Thyroid gland (tissue), 4 donors: ENCODE data around the gene PAX5.

Experiments used
- POLR2A ChIP-seq, 2 donors: fragments of 450-650 bp; IDR thresholded peaks; one replicate each; pipeline ENCODE4 v1.6.1; 2017; ENCODE audit warnings: antibody characterized with exemption in 2 of 2, mild to moderate bottlenecking in 2 of 2, moderate library complexity in 1 of 2
- TF ChIP-seq, protein P1 (sequence below), 6 experiments: fragments of 200-600 bp in 3 of 6; fragments of 450-650 bp in 3 of 6; sonication (generic) in 3 of 6; IDR thresholded peaks; one replicate each; pipeline ENCODE4 v1.5.1; 2016 to 2019; ENCODE audit warnings: antibody characterized with exemption in 6 of 6, mild to moderate bottlenecking in 2 of 6, inconsistent platforms in 1 of 6, moderate library complexity in 1 of 6

GRCh38 chr9:36847781-36848673 lies 186.0 kb downstream of the PAX5 start:
- TF ChIP-seq, protein P1, sequence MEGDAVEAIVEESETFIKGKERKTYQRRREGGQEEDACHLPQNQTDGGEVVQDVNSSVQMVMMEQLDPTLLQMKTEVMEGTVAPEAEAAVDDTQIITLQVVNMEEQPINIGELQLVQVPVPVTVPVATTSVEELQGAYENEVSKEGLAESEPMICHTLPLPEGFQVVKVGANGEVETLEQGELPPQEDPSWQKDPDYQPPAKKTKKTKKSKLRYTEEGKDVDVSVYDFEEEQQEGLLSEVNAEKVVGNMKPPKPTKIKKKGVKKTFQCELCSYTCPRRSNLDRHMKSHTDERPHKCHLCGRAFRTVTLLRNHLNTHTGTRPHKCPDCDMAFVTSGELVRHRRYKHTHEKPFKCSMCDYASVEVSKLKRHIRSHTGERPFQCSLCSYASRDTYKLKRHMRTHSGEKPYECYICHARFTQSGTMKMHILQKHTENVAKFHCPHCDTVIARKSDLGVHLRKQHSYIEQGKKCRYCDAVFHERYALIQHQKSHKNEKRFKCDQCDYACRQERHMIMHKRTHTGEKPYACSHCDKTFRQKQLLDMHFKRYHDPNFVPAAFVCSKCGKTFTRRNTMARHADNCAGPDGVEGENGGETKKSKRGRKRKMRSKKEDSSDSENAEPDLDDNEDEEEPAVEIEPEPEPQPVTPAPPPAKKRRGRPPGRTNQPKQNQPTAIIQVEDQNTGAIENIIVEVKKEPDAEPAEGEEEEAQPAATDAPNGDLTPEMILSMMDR (IDR thresholded peaks at IDR 0.05), result no peak
- TF ChIP-seq POLR2A (IDR thresholded peaks at IDR 0.05), result no peak
